Esophagus squamous epithelium (tissue), 4 donors: ENCODE measurements around the gene UTRN.
A peak's percentile ranks its signal among the peaks of the same experiment; 100 is the strongest.

Experiments used
- CTCF ChIP-seq, 6 experiments: fragments of 450-650 bp in 4 of 6; fragments of 200-600 bp in 2 of 6; sonication (generic) in 2 of 6; IDR thresholded peaks; one replicate each; pipeline ENCODE4 v1.5.1; 2016 to 2019; ENCODE audit warnings: antibody characterized with exemption in 6 of 6, mild to moderate bottlenecking in 4 of 6, moderate library complexity in 4 of 6
- POLR2A ChIP-seq, 4 donors: fragments of 450-650 bp; IDR thresholded peaks; one replicate each; pipeline ENCODE4 v1.6.1; 2017; ENCODE audit warnings: antibody characterized with exemption in 4 of 4, mild to moderate bottlenecking in 4 of 4, moderate library complexity in 3 of 4

GRCh38 chr6:144286503-144287393 is 1.6 kb downstream of the UTRN start:
- no peak for TF ChIP-seq CTCF (IDR thresholded peaks at IDR 0.05)
- peak in 1 of 4 donors; percentile 12 for TF ChIP-seq POLR2A (IDR thresholded peaks at IDR 0.05)
